IMR-90 (cell line): ENCODE results near the gene IGSF8. TPM values are rescaled to one million over a fixed set of nuclear protein-coding genes. Genes with fewer than 3 reads are reported as not detected.

Source experiments
- ATAC-seq: fragments of 200-7000 bp; cut with Tn5 transposase; 2 replicates; pipeline ENCODE4 v1.9.1; 2020; ENCODE audit warnings: low read depth, mild to moderate bottlenecking, moderate library complexity
- BruUV-seq: library from RNA; stranded (reverse); fragments of 400-500 nt; replicated peaks from 2 replicates; lab custom pipeline; 2021; lab: Mats Ljungman, UMichigan
- CTCF ChIA-PET: fragments of 300-600 bp; formaldehyde crosslinking; extraction: SDS; loops from one replicate; lab custom pipeline; 2021; ENCODE audit warnings: antibody characterized with exemption; lab: Yijun Ruan, JAX
- POLR2A ChIA-PET: fragments of 300-600 bp; sonication (Branson Sonifier 250); formaldehyde crosslinking; loops from one replicate; lab custom pipeline; 2022; ENCODE audit warnings: antibody characterized with exemption; ENCODE audit not compliant: unreplicated experiment; lab: Charles Lee
- DNase-seq: peaks from one replicate; pipeline ENCODE4 v3.0.0; 2013
- H2AFZ ChIP-seq: replicated peaks from 2 replicates; pipeline ENCODE3; 2013; ENCODE audit warnings: low read length, mild to moderate bottlenecking; ENCODE audit not compliant: poor library complexity
- H2AK5ac ChIP-seq: 2 replicates; pipeline ENCODE4 v1.6.1; 2013; ENCODE audit warnings: low read depth, low read length, inconsistent platforms
- H2AK9ac ChIP-seq: replicated peaks from 2 replicates; pipeline ENCODE3; 2013; ENCODE audit warnings: mild to moderate bottlenecking, low read depth, low read length, moderate library complexity; ENCODE audit not compliant: poor library complexity
- H2BK120ac ChIP-seq: 2 replicates; pipeline ENCODE4 v1.6.1; 2013; ENCODE audit warnings: low read depth, low read length, inconsistent platforms
- H2BK15ac ChIP-seq: 3 replicates; pipeline ENCODE4 v1.6.1; 2013; ENCODE audit warnings: low read depth, low read length, inconsistent platforms
- H2BK20ac ChIP-seq: 2 replicates; pipeline ENCODE4 v1.6.1; 2013; ENCODE audit warnings: low read depth, mild to moderate bottlenecking, inconsistent platforms, low read length, moderate library complexity
- H2BK5ac ChIP-seq: 2 replicates; pipeline ENCODE4 v1.6.1; 2013; ENCODE audit warnings: mild to moderate bottlenecking, low read depth, low read length, inconsistent platforms; ENCODE audit not compliant: poor library complexity, severe bottlenecking
- H3K14ac ChIP-seq: replicated peaks from 2 replicates; pipeline ENCODE4 v1.6.1; 2013; ENCODE audit warnings: low read depth, low read length, inconsistent platforms
- H3K18ac ChIP-seq: 2 replicates; pipeline ENCODE4 v1.6.1; 2013; ENCODE audit warnings: low read depth, low read length, control low read depth
- H3K23ac ChIP-seq: 2 replicates; pipeline ENCODE4 v1.6.1; 2013; ENCODE audit warnings: low read depth, low read length, inconsistent platforms
- H3K27ac ChIP-seq: 2 replicates; pipeline ENCODE4 v1.5.1; 2013; ENCODE audit warnings: mild to moderate bottlenecking, control low read depth, low read length; ENCODE audit not compliant: insufficient read depth
- H3K27me3 ChIP-seq: 2 replicates; pipeline ENCODE4 v1.6.1; 2013; ENCODE audit warnings: low read length; ENCODE audit not compliant: control insufficient read depth, insufficient read depth
- H3K36me3 ChIP-seq: 2 replicates; pipeline ENCODE4 v1.6.1; 2013; ENCODE audit warnings: low read length, mixed read lengths; ENCODE audit not compliant: control insufficient read depth, insufficient read depth
- H3K4ac ChIP-seq: 2 replicates; pipeline ENCODE4 v1.6.1; 2013; ENCODE audit warnings: low read depth, low read length, inconsistent platforms
- H3K4me1 ChIP-seq: 2 replicates; pipeline ENCODE4 v1.6.1; 2013; ENCODE audit warnings: low read length, mixed read lengths; ENCODE audit not compliant: control insufficient read depth, insufficient read depth
- H3K4me2 ChIP-seq: 2 replicates; pipeline ENCODE4 v1.6.1; 2013; ENCODE audit warnings: low read depth, mild to moderate bottlenecking, control low read depth, low read length, moderate library complexity
- H3K4me3 ChIP-seq: 2 replicates; pipeline ENCODE4 v1.5.1; 2013; ENCODE audit warnings: low read depth, mild to moderate bottlenecking, control low read depth, low read length, moderate library complexity; ENCODE audit not compliant: insufficient read depth
- H3K56ac ChIP-seq: 2 replicates; pipeline ENCODE4 v1.6.1; 2013; ENCODE audit warnings: low read length, inconsistent platforms; ENCODE audit not compliant: insufficient read depth; ENCODE audit errors: extremely low read depth
- H3K79me1 ChIP-seq, 2 experiments: 2 replicates each; pipeline ENCODE4 v1.6.1; 2013; ENCODE audit warnings: low read length in 2 of 2, inconsistent platforms in 1 of 2, low read depth in 1 of 2
- H3K9ac ChIP-seq: 2 replicates; pipeline ENCODE4 v1.6.1; 2013; ENCODE audit warnings: low read depth, low read length, control low read depth
- H3K9me1 ChIP-seq: 2 replicates; pipeline ENCODE4 v1.6.1; 2013; ENCODE audit warnings: low read length, inconsistent platforms; ENCODE audit not compliant: insufficient read depth
- H3K9me3 ChIP-seq: 2 replicates; pipeline ENCODE4 v1.6.1; 2013; ENCODE audit warnings: low read length; ENCODE audit not compliant: control insufficient read depth, insufficient read depth
- H4K20me1 ChIP-seq: 2 replicates; pipeline ENCODE4 v1.6.1; 2013; ENCODE audit warnings: low read length, inconsistent platforms; ENCODE audit not compliant: insufficient read depth
- H4K5ac ChIP-seq: 2 replicates; pipeline ENCODE4 v1.6.1; 2013; ENCODE audit warnings: mild to moderate bottlenecking, low read depth, low read length, control low read depth
- H4K8ac ChIP-seq, 2 experiments: 2 replicates each; pipeline ENCODE4 v1.6.1; 2013; ENCODE audit warnings: low read depth in 2 of 2, low read length in 2 of 2, control low read depth in 1 of 2, inconsistent platforms in 1 of 2
- H4K91ac ChIP-seq: 2 replicates; pipeline ENCODE4 v1.6.1; 2013; ENCODE audit warnings: low read depth, low read length, inconsistent platforms; ENCODE audit not compliant: insufficient read depth
- BHLHE40 ChIP-seq: fragments of 150-350 bp; IDR thresholded peaks from 2 replicates; pipeline ENCODE4 v1.6.1; 2016; ENCODE audit warnings: mild to moderate bottlenecking, low read depth, low read length
- CEBPB ChIP-seq: IDR thresholded peaks from 2 replicates; pipeline ENCODE4 v1.6.1; 2012; ENCODE audit warnings: low read depth, low read length, improper control_type of control experiment
- CHD1 ChIP-seq: IDR thresholded peaks from 2 replicates; pipeline ENCODE4 v1.6.1; 2012; ENCODE audit warnings: low read depth, low read length, improper control_type of control experiment
- CTCF ChIP-seq: conservative IDR thresholded peaks from 2 replicates; pipeline ENCODE4 v1.5.1; 2012; ENCODE audit warnings: mild to moderate bottlenecking, low read depth, low read length, improper control_type of control experiment
- FOS ChIP-seq: fragments of 150-350 bp; IDR thresholded peaks from 2 replicates; pipeline ENCODE4 v1.6.1; 2016; ENCODE audit warnings: low read depth, low read length
- MAFK ChIP-seq: IDR thresholded peaks from 2 replicates; pipeline ENCODE4 v1.6.1; 2012; ENCODE audit warnings: low read depth, low read length, improper control_type of control experiment
- MAZ ChIP-seq: IDR thresholded peaks from 2 replicates; pipeline ENCODE4 v1.6.1; 2012; ENCODE audit warnings: low read depth, mild to moderate bottlenecking, low read length, improper control_type of control experiment, moderate library complexity, borderline replicate concordance
- MXI1 ChIP-seq: IDR thresholded peaks from 2 replicates; pipeline ENCODE4 v1.6.1; 2012; ENCODE audit warnings: low read depth, mild to moderate bottlenecking, low read length, moderate library complexity, borderline replicate concordance
- NFE2L2 ChIP-seq: fragments of 150-350 bp; IDR thresholded peaks from 2 replicates; pipeline ENCODE4 v1.6.1; 2016; ENCODE audit warnings: low read depth, mild to moderate bottlenecking, low read length
- POLR2A ChIP-seq: IDR thresholded peaks from 2 replicates; pipeline ENCODE4 v1.6.1; 2012; ENCODE audit warnings: mild to moderate bottlenecking, low read depth, low read length
- RAD21 ChIP-seq: IDR thresholded peaks from 2 replicates; pipeline ENCODE4 v1.6.1; 2012; ENCODE audit warnings: low read length, improper control_type of control experiment
- RCOR1 ChIP-seq: IDR thresholded peaks from 2 replicates; pipeline ENCODE4 v1.6.1; 2012; ENCODE audit warnings: mild to moderate bottlenecking, low read length, improper control_type of control experiment; ENCODE audit not compliant: insufficient replicate concordance
- RFX5 ChIP-seq: IDR thresholded peaks from 2 replicates; pipeline ENCODE4 v1.8.0; 2012; ENCODE audit warnings: low read depth, mild to moderate bottlenecking, low read length, moderate library complexity
- SMC3 ChIP-seq: fragments of 150-350 bp; IDR thresholded peaks from 2 replicates; pipeline ENCODE4 v1.6.1; 2016; ENCODE audit warnings: low read depth, mild to moderate bottlenecking, antibody characterized with exemption, low read length, moderate library complexity
- WGBS, 2 experiments: methylation state at CpG; one replicate each; pipeline versions ENCODE4 v1.1.5 to v1.1.7; 2013; ENCODE audit warnings: missing lambda C conversion rate in 2 of 2; ENCODE audit not compliant: insufficient read length in 1 of 2; ENCODE audit errors: extremely low coverage in 2 of 2; 5-methylcytosine and 5-hydroxymethylcytosine counted together
- dilution Hi-C: fragments of 300-500 bp; cut with HindIII; formaldehyde crosslinking; loops from one replicate; pipeline ENCODE4 v1.14.3; 2018; ENCODE audit warnings: low sequenced_read_pairs; ENCODE audit not compliant: unreplicated experiment
- in situ Hi-C: fragments of 300-500 bp; cut with MboI; formaldehyde crosslinking; loops from 3 replicates; pipeline ENCODE4 v1.14.3; 2019; ENCODE audit warnings: low sequenced_read_pairs, inconsistent platforms, mixed read lengths
- intact Hi-C: fragments of 100-400 bp; cut with micrococcal nuclease; formaldehyde crosslinking; loops from 2 replicates; pipeline ENCODE4 v1.10.0; 2022
- polyA plus RNA-seq, 3 experiments: library from polyadenylated mRNA; depleted of rRNA; stranded (reverse); fragments of >200 nt; gene quantifications; 2 replicates each; pipeline ENCODE4 v1.2.3, GENCODE V29; 2012; ENCODE audit warnings: low replicate concordance in 1 of 3
- total RNA-seq: library from RNA; depleted of rRNA; stranded (reverse); fragments of >200 nt; gene quantifications from 2 replicates; pipeline ENCODE4 v1.2.3, GENCODE V29; 2012
- TF ChIP-seq, protein P1 (sequence below): fragments of 150-350 bp; IDR thresholded peaks from 2 replicates; pipeline ENCODE4 v1.6.1; 2017; ENCODE audit warnings: mild to moderate bottlenecking, antibody characterized with exemption, low read length, low read depth
- TF ChIP-seq, protein P2 (sequence below): fragments of 150-350 bp; IDR thresholded peaks from 2 replicates; pipeline ENCODE4 v1.6.1; 2016; ENCODE audit warnings: low read depth, mild to moderate bottlenecking, low read length, moderate library complexity, borderline replicate concordance

IGSF8 gene
- total and polyA plus RNA-seq, 2 of the 4 experiments (the other 2 are of a cell fraction): 8.8 to 25.2 TPM

- H3K4ac ChIP-seq: no peak overlapping the region
- H3K14ac ChIP-seq: no peak overlapping the region
- no peak overlapping the region for H3K56ac ChIP-seq
- ATAC-seq (no peak), DNase-seq (no peak)
- H3K27me3 ChIP-seq: peaks cover 52% of the 10 kb centered on the region
- H3K4me3 ChIP-seq: no peak overlapping the region
- H3K79me1 ChIP-seq: no peaks in the 10 kb centered on the region
- H2BK20ac ChIP-seq: no peak overlapping the region
- no peak overlapping the region for H2BK120ac ChIP-seq
- no peak overlapping the region for H3K18ac ChIP-seq
- H3K36me3 ChIP-seq: peaks cover 2% of the 10 kb centered on the region; the same call in 1 of the 2 replicates
- H3K9me1 ChIP-seq: no peaks in the 10 kb centered on the region
- BruUV-seq: no TSS peak
- H2BK15ac ChIP-seq: no peak overlapping the region
- H4K91ac ChIP-seq: no peak overlapping the region
- TF ChIP-seq, protein P1, sequence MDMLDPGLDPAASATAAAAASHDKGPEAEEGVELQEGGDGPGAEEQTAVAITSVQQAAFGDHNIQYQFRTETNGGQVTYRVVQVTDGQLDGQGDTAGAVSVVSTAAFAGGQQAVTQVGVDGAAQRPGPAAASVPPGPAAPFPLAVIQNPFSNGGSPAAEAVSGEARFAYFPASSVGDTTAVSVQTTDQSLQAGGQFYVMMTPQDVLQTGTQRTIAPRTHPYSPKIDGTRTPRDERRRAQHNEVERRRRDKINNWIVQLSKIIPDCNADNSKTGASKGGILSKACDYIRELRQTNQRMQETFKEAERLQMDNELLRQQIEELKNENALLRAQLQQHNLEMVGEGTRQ: no peak
- TF ChIP-seq POLR2A (no peak), BHLHE40 (no peak), RFX5 (no peak), RCOR1 (no peak), MAZ (no peak), CTCF (no peak), SMC3 (no peak), FOS (no peak), MAFK (no peak), NFE2L2 (no peak), CHD1 (no peak), RAD21 (no peak), MXI1 (no peak), CEBPB (no peak)
- TF ChIP-seq, protein P2, sequence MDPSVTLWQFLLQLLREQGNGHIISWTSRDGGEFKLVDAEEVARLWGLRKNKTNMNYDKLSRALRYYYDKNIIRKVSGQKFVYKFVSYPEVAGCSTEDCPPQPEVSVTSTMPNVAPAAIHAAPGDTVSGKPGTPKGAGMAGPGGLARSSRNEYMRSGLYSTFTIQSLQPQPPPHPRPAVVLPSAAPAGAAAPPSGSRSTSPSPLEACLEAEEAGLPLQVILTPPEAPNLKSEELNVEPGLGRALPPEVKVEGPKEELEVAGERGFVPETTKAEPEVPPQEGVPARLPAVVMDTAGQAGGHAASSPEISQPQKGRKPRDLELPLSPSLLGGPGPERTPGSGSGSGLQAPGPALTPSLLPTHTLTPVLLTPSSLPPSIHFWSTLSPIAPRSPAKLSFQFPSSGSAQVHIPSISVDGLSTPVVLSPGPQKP: no peak
- H3K4me2 ChIP-seq: no peak overlapping the region
- H3K9me3 ChIP-seq: no peaks in the 10 kb centered on the region; the same call in 1 of the 2 replicates
- no peak overlapping the region for H3K9ac ChIP-seq
- no peak overlapping the region for H2BK5ac ChIP-seq
- no peak overlapping the region for H2AK5ac ChIP-seq
- H3K27ac ChIP-seq: no peak overlapping the region
- in situ Hi-C loops: no loop called here
- H4K8ac ChIP-seq: no peak overlapping the region
- H4K20me1 ChIP-seq: no peaks in the 10 kb centered on the region
- no peak overlapping the region for H2AFZ ChIP-seq
- no peak overlapping the region for H4K5ac ChIP-seq
- intact Hi-C loops: loop anchor here (1.0 kb wide), 1 partner anchor 291 kb away; no protein-coding TSS in a partner anchor
- POLR2A ChIA-PET: no interaction called here
- WGBS, 2 experiments: 76% methylated on average over 5 of the region's 30 CpGs; no CpG with 5 or more reads in 1 of the 2 experiments
- CTCF ChIA-PET: interaction anchor here (0.7 to 2.1 kb wide), 5 partner anchors 11 to 292 kb away, joined by 3 to 12 read pairs (median 5); partner anchors contain the start of gene PIGM
- peaks cover 3% of the 10 kb centered on the region; the same call in 1 of the 2 replicates for H3K4me1 ChIP-seq
- dilution Hi-C loops: no loop called here
- no peak overlapping the region for H2AK9ac ChIP-seq
- no peak overlapping the region for H3K23ac ChIP-seq
Measured at GRCh38 chr1:160084771-160085321, 13.6 kb downstream of the IGSF8 start.
